Neuronal stem cell (in vitro differentiated cells): Measurements from ENCODE around the gene PAPPA2.

Experiments
- DNase-seq: peaks from one replicate; pipeline ENCODE4 v3.0.0-alpha.2; 2013; ENCODE audit warnings: low spot score
- H2AFZ ChIP-seq: one replicate; pipeline ENCODE4 v1.6.1; 2013; ENCODE audit warnings: mild to moderate bottlenecking, low read length, inconsistent platforms
- H2AK5ac ChIP-seq: 2 replicates; pipeline ENCODE4 v1.6.1; 2013; ENCODE audit warnings: low read depth, mild to moderate bottlenecking, inconsistent platforms, low read length, moderate library complexity, mixed read lengths
- H2BK120ac ChIP-seq: 2 replicates; pipeline ENCODE4 v1.6.1; 2013; ENCODE audit warnings: low read depth, mild to moderate bottlenecking, inconsistent platforms, low read length, moderate library complexity, mixed read lengths
- H2BK12ac ChIP-seq: one replicate; pipeline ENCODE4 v1.6.1; 2013; ENCODE audit warnings: low read length, inconsistent platforms
- H2BK15ac ChIP-seq: 2 replicates; pipeline ENCODE4 v1.6.1; 2013; ENCODE audit warnings: mild to moderate bottlenecking, low read length, inconsistent platforms, mixed read lengths
- H2BK5ac ChIP-seq: one replicate; pipeline ENCODE4 v1.6.1; 2013; ENCODE audit warnings: inconsistent platforms, mild to moderate bottlenecking, low read length, moderate library complexity
- H3K14ac ChIP-seq: one replicate; pipeline ENCODE4 v1.6.1; 2013; ENCODE audit warnings: low read length, inconsistent platforms
- H3K18ac ChIP-seq: 2 replicates; pipeline ENCODE4 v1.6.1; 2013; ENCODE audit warnings: low read length, inconsistent platforms
- H3K23ac ChIP-seq: 2 replicates; pipeline ENCODE4 v1.6.1; 2013; ENCODE audit warnings: low read depth, mild to moderate bottlenecking, mixed read lengths, low read length, inconsistent platforms; ENCODE audit not compliant: poor library complexity
- H3K27ac ChIP-seq: replicated peaks from 3 replicates; pipeline ENCODE4 v1.5.1; 2013; ENCODE audit warnings: low read length, inconsistent platforms
- H3K27me3 ChIP-seq, 3 experiments: 2 replicates each; pipeline ENCODE4 v1.6.1; 2013; ENCODE audit warnings: low read length in 3 of 3, mild to moderate bottlenecking in 2 of 3, inconsistent platforms in 1 of 3, low read depth in 1 of 3, mixed read lengths in 1 of 3, moderate library complexity in 1 of 3; ENCODE audit not compliant: control insufficient read depth in 3 of 3, insufficient read depth in 3 of 3
- H3K36me3 ChIP-seq, 2 donors: replicated peaks in 1 of 2; 2 replicates each; pipeline ENCODE4 v1.6.1; 2013; ENCODE audit warnings: low read length in 2 of 2; ENCODE audit not compliant: control insufficient read depth in 2 of 2, insufficient read depth in 2 of 2
- H3K4ac ChIP-seq: 2 replicates; pipeline ENCODE4 v1.6.1; 2013; ENCODE audit warnings: inconsistent platforms, mild to moderate bottlenecking, low read length, moderate library complexity
- H3K4me1 ChIP-seq, 2 donors: 1 replicate in 1 of 2; 2 replicates in 1 of 2; pipeline ENCODE4 v1.6.1; 2013; ENCODE audit warnings: low read length in 2 of 2, low read depth in 1 of 2; ENCODE audit not compliant: control insufficient read depth in 2 of 2, insufficient read depth in 1 of 2
- H3K4me2 ChIP-seq: one replicate; pipeline ENCODE4 v1.6.1; 2013; ENCODE audit warnings: mild to moderate bottlenecking, low read length, inconsistent platforms; ENCODE audit not compliant: insufficient read depth, poor library complexity, severe bottlenecking
- H3K4me3 ChIP-seq, 2 donors: 2 replicates each; pipeline ENCODE4 v1.5.1; 2013; ENCODE audit warnings: low read length in 2 of 2, mild to moderate bottlenecking in 2 of 2, inconsistent platforms in 1 of 2, moderate library complexity in 1 of 2
- H3K79me1 ChIP-seq: one replicate; pipeline ENCODE4 v1.6.1; 2013; ENCODE audit warnings: low read depth, mild to moderate bottlenecking, inconsistent platforms, low read length, moderate library complexity
- H3K9ac ChIP-seq: one replicate; pipeline ENCODE4 v1.6.1; 2013; ENCODE audit warnings: mild to moderate bottlenecking, low read depth, low read length, inconsistent platforms; ENCODE audit not compliant: poor library complexity
- H3K9me3 ChIP-seq, 2 donors: replicated peaks in 1 of 2; 2 replicates each; pipeline versions ENCODE3 to v1.6.1; 2013; ENCODE audit warnings: low read length in 2 of 2, mild to moderate bottlenecking in 2 of 2, inconsistent platforms in 1 of 2, low read depth in 1 of 2, mixed read lengths in 1 of 2, moderate library complexity in 1 of 2; ENCODE audit not compliant: control insufficient read depth in 2 of 2, insufficient read depth in 1 of 2
- H4K8ac ChIP-seq: one replicate; pipeline ENCODE4 v1.6.1; 2013; ENCODE audit warnings: low read depth, mild to moderate bottlenecking, inconsistent platforms, low read length, moderate library complexity
- H4K91ac ChIP-seq: one replicate; pipeline ENCODE4 v1.6.1; 2013; ENCODE audit warnings: low read length, low read depth, mild to moderate bottlenecking, inconsistent platforms; ENCODE audit not compliant: poor library complexity
- WGBS, 2 donors: extraction: QIAGEN DNeasy Blood & Tissue Kit; methylation state at CpG; one replicate each; pipeline ENCODE4 v1.1.7; 2013; ENCODE audit warnings: missing lambda C conversion rate in 2 of 2, mixed read lengths in 1 of 2; ENCODE audit not compliant: insufficient read length in 2 of 2, insufficient replicate concordance in 1 of 2; ENCODE audit errors: extremely low coverage in 2 of 2; 5-methylcytosine and 5-hydroxymethylcytosine counted together

The PAPPA2 gene

DNA sequence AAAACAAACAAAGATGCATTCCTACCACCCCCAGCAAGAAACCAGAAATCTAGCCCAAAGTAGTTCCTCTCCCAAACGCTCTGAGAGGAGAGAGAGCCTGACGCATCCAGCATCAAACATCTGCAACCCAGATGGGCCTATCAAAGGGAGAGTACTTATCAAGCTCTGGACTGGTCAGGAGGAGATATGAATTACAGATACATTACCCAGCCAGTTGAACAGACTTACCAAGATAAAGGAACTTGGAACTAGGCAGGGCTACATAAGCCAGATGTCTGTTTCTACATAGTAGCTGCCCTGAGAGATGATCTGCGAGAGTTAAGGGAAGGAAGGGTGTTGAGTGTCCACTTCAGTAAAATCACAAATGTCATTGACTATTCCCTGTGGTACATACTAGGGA lies 138.4 kb downstream of the PAPPA2 start:
- H3K4me3 ChIP-seq = no peak overlapping the region
- no peak overlapping the region for H2AK5ac ChIP-seq
- H3K4me1 ChIP-seq = no peaks in the 10 kb centered on the region
- H3K79me1 ChIP-seq = no peaks in the 10 kb centered on the region
- no peak overlapping the region for H3K23ac ChIP-seq
- H2AFZ ChIP-seq = no peak overlapping the region
- H3K14ac ChIP-seq = no peak overlapping the region
- no peak overlapping the region for H3K4me2 ChIP-seq
- no peak overlapping the region for H2BK12ac ChIP-seq
- WGBS, 2 donors = no CpG with 5 or more reads among the region's 3 CpGs
- no peaks in the 10 kb centered on the region for H3K36me3 ChIP-seq
- no peak overlapping the region for H3K27ac ChIP-seq
- no peak overlapping the region for H2BK5ac ChIP-seq
- H3K27me3 ChIP-seq = no peaks in the 10 kb centered on the region
- H3K4ac ChIP-seq = no peak overlapping the region
- H2BK15ac ChIP-seq = no peak overlapping the region
- no peak overlapping the region for H3K9ac ChIP-seq
- H2BK120ac ChIP-seq = no peak overlapping the region
- DNase-seq = no peak
- H4K8ac ChIP-seq = no peak overlapping the region
- no peaks in the 10 kb centered on the region for H3K9me3 ChIP-seq
- H4K91ac ChIP-seq = no peak overlapping the region
- H3K18ac ChIP-seq = no peak overlapping the region

DNA sequence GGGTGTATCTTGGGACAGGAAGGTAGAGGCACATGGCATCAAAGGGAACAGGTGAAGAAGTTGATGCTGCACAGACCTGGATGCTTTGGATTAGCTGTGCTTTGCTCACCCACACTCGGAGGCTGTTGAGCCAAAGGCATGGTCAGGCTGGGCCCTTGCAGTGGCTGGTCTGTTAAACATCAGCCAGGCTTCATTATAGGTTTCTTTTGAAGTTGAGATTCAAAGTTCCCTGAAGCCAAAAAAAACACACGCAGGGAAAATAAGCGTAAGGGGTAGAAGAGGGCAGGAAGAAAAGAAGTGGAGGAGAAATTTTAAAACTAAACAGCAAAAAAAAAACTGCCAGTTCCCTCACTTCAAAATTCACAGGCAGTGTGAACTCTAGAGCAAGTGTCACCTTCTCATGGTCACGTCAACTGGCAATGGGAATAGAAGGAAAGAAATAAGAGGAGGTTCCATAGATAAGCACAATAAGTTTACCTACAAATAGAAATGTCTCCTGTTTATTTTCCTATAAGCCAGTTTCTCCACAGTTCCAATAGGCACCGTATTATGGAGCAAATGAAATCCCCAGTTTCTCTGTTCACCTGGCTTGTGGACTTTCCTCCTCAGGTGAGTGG lies 139.5 kb downstream of the PAPPA2 start:
- H3K4ac ChIP-seq = no peak overlapping the region
- WGBS, 2 donors = no CpG with 5 or more reads among the region's 5 CpGs

DNA sequence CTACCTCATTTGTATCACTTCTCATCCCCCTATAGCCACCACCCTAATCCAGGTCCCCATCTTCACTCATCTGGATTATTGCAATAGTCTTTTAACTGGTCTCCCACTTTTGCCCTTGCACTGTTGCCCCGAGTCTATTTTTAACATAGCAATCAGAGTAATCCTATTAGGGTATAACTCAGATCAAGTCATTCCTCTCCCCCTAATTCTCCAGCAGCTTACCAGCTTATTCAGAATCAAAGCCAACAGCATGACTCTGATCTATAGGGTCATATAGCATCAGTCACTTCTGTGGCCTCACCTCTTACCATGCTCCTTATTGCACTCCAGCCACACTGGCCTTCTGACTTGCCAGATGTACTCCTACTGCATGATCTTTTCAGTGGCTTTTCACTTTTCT lies 140.7 kb downstream of the PAPPA2 start:
- Histone ChIP-seq H3K79me1 (no peaks in the 10 kb centered on the region), H2AK5ac (no peak overlapping the region), H3K36me3 (no peaks in the 10 kb centered on the region), H3K9ac (no peak overlapping the region), H3K9me3 (no peaks in the 10 kb centered on the region), H3K18ac (no peak overlapping the region), H4K91ac (no peak overlapping the region), H3K23ac (no peak overlapping the region), H3K4me1 (no peaks in the 10 kb centered on the region), H2AFZ (no peak overlapping the region), H3K14ac (no peak overlapping the region), H3K4me3 (no peak overlapping the region), H2BK12ac (no peak overlapping the region), H2BK5ac (no peak overlapping the region), H3K4me2 (no peak overlapping the region), H4K8ac (no peak overlapping the region), H3K4ac (no peak overlapping the region), H2BK120ac (no peak overlapping the region), H3K27me3 (no peaks in the 10 kb centered on the region), H2BK15ac (no peak overlapping the region), H3K27ac (no peak overlapping the region)
- DNase-seq = no peak
- WGBS, 2 donors = no CpG with 5 or more reads among the region's 1 CpG

More for the DNA sequence above, 139.5 kb downstream of the PAPPA2 start:
- Histone ChIP-seq H3K9ac (no peak overlapping the region), H3K4me1 (no peaks in the 10 kb centered on the region), H4K91ac (no peak overlapping the region), H3K23ac (no peak overlapping the region), H2AFZ (no peak overlapping the region), H3K18ac (no peak overlapping the region), H3K27me3 (no peaks in the 10 kb centered on the region), H4K8ac (no peak overlapping the region), H3K4me3 (no peak overlapping the region), H3K79me1 (no peaks in the 10 kb centered on the region), H3K4me2 (no peak overlapping the region), H2AK5ac (no peak overlapping the region), H3K14ac (no peak overlapping the region), H2BK12ac (no peak overlapping the region), H2BK5ac (no peak overlapping the region), H3K9me3 (no peaks in the 10 kb centered on the region), H2BK15ac (no peak overlapping the region), H2BK120ac (no peak overlapping the region), H3K27ac (no peak overlapping the region), H3K36me3 (no peaks in the 10 kb centered on the region)
- no peak for DNase-seq

DNA sequence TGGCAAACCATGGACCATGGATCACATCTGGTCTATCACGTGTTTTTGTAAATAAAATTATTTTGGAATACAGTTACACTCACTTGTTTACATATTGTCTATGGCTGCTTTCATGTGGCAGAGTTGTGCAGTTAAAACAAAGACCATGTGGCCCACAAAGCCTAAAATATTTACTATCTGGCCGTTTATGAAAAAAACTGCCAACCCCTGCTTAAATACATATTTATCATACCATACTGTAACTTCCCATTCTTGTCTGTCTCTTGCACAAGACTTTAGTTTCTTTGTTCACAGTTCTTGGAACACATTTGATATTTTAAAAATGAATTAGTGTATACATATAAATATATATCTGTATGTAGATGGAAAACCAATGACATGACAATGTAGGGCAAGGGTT lies 141.5 kb downstream of the PAPPA2 start:
- Histone ChIP-seq H2BK5ac (no peak overlapping the region), H2BK15ac (no peak overlapping the region), H3K23ac (no peak overlapping the region), H2BK12ac (no peak overlapping the region), H3K27me3 (no peaks in the 10 kb centered on the region), H3K9ac (no peak overlapping the region), H3K4me3 (no peak overlapping the region), H2BK120ac (no peak overlapping the region), H3K36me3 (no peaks in the 10 kb centered on the region), H2AFZ (no peak overlapping the region), H3K27ac (no peak overlapping the region), H3K4me1 (no peaks in the 10 kb centered on the region), H4K8ac (no peak overlapping the region), H3K4me2 (no peak overlapping the region), H3K9me3 (no peaks in the 10 kb centered on the region), H3K4ac (no peak overlapping the region), H4K91ac (no peak overlapping the region), H3K18ac (no peak overlapping the region), H3K14ac (no peak overlapping the region), H2AK5ac (no peak overlapping the region), H3K79me1 (no peaks in the 10 kb centered on the region)
- no peak for DNase-seq
- no CpG with 5 or more reads among the region's 2 CpGs for WGBS, 2 donors
